Activated naive CD8-positive, alpha-beta T cell (primary cell): ENCODE data around the gene PPP1R9A.

Source experiments
- H3K27ac Mint-ChIP-seq: one replicate; pipeline ENCODE4 v1.8.0; 2021; ENCODE audit warnings: mixed read lengths
- H3K27me3 Mint-ChIP-seq: one replicate; pipeline ENCODE4 v1.8.0; 2021; ENCODE audit warnings: mixed read lengths
- H3K36me3 Mint-ChIP-seq: one replicate; pipeline ENCODE4 v1.8.0; 2021; ENCODE audit warnings: mixed read lengths
- H3K4me1 Mint-ChIP-seq: one replicate; pipeline ENCODE4 v1.8.0; 2021; ENCODE audit warnings: low read depth, mixed read lengths
- H3K4me3 Mint-ChIP-seq: one replicate; pipeline ENCODE4 v1.8.0; 2021; ENCODE audit warnings: mild to moderate bottlenecking, mixed read lengths
- H3K9me3 Mint-ChIP-seq: one replicate; pipeline ENCODE4 v1.8.0; 2021; ENCODE audit warnings: low read depth, mixed read lengths

The PPP1R9A gene

GRCh38 chr7:95317546-95317945 lies 410.2 kb downstream of the PPP1R9A start:
- Mint-ChIP-seq H3K27ac (no peak overlapping the region), H3K27me3 (peaks cover 2% of the 10 kb centered on the region)

DNA sequence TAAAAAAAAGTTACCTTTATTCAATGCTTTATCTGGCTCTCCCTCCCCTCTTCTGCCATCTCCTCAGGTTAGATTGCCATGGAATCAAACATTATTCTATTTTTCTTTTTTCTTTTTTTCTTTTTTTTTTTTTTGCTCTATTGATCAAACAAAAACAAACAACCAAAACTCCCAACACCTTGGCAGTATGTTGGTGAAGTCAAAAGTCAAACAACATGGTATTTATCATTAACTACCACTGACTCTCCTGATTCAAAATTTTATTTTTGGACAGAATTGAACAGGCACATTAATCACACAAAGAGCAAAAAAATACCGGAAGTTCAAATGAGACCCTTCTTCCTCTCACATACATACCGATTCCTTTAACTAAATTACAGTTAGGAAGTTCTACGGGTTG lies 410.6 kb downstream of the PPP1R9A start:
- H3K27ac Mint-ChIP-seq = no peak overlapping the region
- no peaks in the 10 kb centered on the region for H3K4me1 Mint-ChIP-seq
- H3K9me3 Mint-ChIP-seq = no peaks in the 10 kb centered on the region
- no peaks in the 10 kb centered on the region for H3K36me3 Mint-ChIP-seq
- H3K27me3 Mint-ChIP-seq = no peaks in the 10 kb centered on the region
- H3K4me3 Mint-ChIP-seq = no peak overlapping the region

More at GRCh38 chr7:95317546-95317945, 410.2 kb downstream of the PPP1R9A start:
- no peaks in the 10 kb centered on the region for H3K36me3 Mint-ChIP-seq
- no peaks in the 10 kb centered on the region for H3K9me3 Mint-ChIP-seq
- no peak overlapping the region for H3K4me3 Mint-ChIP-seq
- no peaks in the 10 kb centered on the region for H3K4me1 Mint-ChIP-seq

GRCh38 chr7:95318501-95319100 lies 411.2 kb downstream of the PPP1R9A start:
- no peaks in the 10 kb centered on the region for H3K36me3 Mint-ChIP-seq
- no peaks in the 10 kb centered on the region for H3K4me1 Mint-ChIP-seq
- no peaks in the 10 kb centered on the region for H3K9me3 Mint-ChIP-seq
- H3K27me3 Mint-ChIP-seq = no peaks in the 10 kb centered on the region
- H3K27ac Mint-ChIP-seq = no peak overlapping the region
- H3K4me3 Mint-ChIP-seq = no peak overlapping the region

DNA sequence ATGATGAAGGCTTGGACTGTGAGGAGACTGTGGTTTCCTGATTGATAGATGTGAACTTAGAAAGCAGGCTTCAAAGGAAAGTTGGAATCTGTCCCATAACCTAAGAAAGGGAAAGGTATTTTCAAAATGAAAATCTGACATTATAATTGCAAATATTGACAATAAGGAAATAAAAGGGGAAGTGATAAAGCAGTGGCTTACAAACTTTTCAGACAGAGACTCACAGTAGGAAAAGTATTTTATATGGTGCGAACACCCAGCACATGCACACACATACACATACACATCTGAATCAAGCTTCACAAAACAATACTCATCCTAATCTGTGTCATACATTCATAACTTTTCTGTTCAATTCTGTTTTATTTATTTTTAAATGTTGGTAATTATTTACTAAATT lies 412.2 kb downstream of the PPP1R9A start:
- Mint-ChIP-seq H3K4me3 (no peak overlapping the region), H3K9me3 (no peaks in the 10 kb centered on the region), H3K27me3 (no peaks in the 10 kb centered on the region), H3K4me1 (no peaks in the 10 kb centered on the region), H3K27ac (no peak overlapping the region), H3K36me3 (no peaks in the 10 kb centered on the region)

DNA sequence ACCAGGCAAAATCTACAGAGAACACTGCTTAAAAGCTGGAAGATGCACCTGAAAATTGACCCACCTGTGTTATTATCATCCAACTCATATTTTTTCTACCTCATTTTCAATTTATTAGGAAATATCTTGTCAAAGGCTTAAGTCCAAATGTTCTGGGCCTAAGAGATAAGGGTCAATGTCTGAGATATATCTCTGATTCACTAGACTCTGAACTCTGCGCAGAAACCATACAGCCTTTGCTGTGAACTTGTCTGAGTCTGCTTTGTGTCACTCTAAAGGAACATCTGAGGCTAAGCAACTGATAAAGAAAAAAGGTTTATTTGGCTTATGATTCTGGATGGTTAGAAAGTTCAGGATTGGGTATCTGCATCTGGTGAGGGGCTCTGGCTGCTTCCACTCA lies 413.3 kb downstream of the PPP1R9A start:
- Mint-ChIP-seq H3K36me3 (no peaks in the 10 kb centered on the region), H3K4me3 (no peak overlapping the region), H3K27me3 (no peaks in the 10 kb centered on the region), H3K27ac (no peak overlapping the region), H3K9me3 (no peaks in the 10 kb centered on the region), H3K4me1 (no peaks in the 10 kb centered on the region)

DNA sequence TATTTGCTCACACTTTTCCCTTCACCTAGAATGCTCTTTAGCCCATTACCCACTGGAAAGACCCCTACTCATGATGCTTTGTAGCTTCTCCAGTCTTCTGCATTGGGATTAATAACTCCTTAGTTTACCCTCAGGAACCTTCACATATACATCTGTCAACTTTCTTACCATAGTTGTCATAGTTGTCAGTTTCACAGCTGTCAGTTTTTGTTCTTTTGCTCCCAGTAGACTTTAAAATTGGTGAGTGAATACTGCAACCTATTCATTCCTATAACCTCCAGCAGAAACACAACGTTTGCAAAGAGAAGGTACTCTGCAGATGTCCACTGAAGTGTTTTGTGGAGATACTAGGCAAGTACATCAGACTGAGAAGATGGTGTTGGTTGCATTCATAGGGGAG lies 414.3 kb downstream of the PPP1R9A start:
- H3K4me1 Mint-ChIP-seq = no peaks in the 10 kb centered on the region
- no peak overlapping the region for H3K27ac Mint-ChIP-seq
- no peaks in the 10 kb centered on the region for H3K36me3 Mint-ChIP-seq
- H3K4me3 Mint-ChIP-seq = no peak overlapping the region
- no peaks in the 10 kb centered on the region for H3K27me3 Mint-ChIP-seq
- no peaks in the 10 kb centered on the region for H3K9me3 Mint-ChIP-seq

GRCh38 chr7:95322396-95322795 lies 415.0 kb downstream of the PPP1R9A start:
- no peaks in the 10 kb centered on the region for H3K36me3 Mint-ChIP-seq
- H3K9me3 Mint-ChIP-seq = no peaks in the 10 kb centered on the region
- H3K4me1 Mint-ChIP-seq = no peaks in the 10 kb centered on the region
- H3K27ac Mint-ChIP-seq = no peak overlapping the region
- no peak overlapping the region for H3K4me3 Mint-ChIP-seq
- H3K27me3 Mint-ChIP-seq = no peaks in the 10 kb centered on the region

DNA sequence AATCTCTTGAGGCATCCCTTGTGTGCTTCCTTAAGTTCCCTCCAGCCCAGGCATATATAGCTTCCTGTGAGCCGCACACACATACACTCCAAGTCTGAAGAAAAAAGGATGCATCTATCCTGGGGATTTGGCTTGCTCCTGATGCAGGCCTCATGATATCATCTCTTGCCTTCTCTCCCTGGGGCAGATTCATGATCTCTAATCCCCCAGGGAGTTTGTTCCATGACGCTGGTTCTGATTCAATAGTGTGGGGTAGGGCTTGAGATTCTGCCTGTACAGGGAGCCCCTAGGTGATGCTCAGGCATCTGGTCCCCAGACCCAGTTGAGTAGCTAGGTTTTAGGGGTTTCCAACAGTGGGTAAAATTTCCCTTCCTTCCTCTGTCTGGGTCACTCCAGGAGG lies 415.5 kb downstream of the PPP1R9A start:
- no peaks in the 10 kb centered on the region for H3K36me3 Mint-ChIP-seq
- H3K9me3 Mint-ChIP-seq = no peaks in the 10 kb centered on the region
- no peak overlapping the region for H3K27ac Mint-ChIP-seq
- H3K27me3 Mint-ChIP-seq = no peaks in the 10 kb centered on the region
- H3K4me1 Mint-ChIP-seq = no peaks in the 10 kb centered on the region
- H3K4me3 Mint-ChIP-seq = no peak overlapping the region

DNA sequence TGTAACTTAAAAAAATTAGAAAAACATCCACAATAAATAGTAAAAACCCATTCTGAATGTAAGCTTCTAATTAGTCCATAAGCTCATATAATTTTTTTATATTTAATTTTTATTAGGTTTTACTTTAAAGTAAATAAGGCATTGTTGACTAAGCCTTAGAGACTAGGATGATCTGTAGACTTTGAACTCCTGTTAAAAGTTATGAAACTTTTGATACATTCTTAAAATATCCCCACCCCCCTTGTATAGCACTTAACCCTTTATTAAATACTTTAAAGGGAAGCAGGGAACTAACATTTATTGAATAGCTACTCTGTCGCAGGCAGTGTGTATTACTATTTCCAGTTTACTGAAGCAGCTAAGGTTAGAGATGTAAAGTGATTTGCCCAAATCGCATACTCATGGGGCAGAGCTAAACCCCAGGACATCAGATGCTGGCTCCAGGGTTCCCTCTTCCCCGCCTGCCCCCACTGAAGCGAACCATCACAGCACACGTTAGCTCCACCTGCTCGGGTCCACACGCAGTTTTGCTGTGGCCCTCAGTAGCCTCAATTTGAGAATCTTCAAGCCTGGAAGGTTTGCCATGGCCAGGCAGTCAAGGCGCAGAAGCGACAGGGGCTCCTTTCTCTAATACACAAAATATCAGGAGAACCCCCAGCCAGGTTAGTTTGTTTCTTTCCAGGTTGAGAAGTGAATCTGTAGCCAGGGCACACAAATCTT lies 416.2 kb downstream of the PPP1R9A start:
- Mint-ChIP-seq H3K27ac (no peak overlapping the region), H3K27me3 (no peaks in the 10 kb centered on the region), H3K36me3 (no peaks in the 10 kb centered on the region), H3K9me3 (no peaks in the 10 kb centered on the region), H3K4me1 (no peaks in the 10 kb centered on the region), H3K4me3 (no peak overlapping the region)

DNA sequence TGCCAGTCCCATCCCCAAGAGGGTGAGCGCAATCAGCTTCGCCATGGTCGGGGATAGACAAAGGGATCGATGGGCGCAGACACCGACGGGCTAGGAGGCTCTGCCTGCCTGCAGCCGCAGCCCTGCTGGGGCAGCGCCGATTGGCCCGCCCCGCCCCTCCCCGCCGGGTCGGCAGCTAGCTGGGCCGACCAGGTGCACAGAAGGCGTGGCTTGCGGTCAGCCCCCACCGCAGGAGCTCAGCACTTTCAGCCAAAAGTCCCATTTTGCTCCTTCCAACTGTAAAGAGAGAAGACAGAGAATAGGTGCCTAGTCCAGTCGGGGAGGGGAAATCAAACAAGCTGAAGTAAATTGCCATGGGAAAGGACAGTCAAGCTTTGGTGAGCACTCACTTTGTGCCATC lies 417.0 kb downstream of the PPP1R9A start, which contains the start of gene PON1:
Gene PON1 (minus strand): TSS at position 102 of the 400 bp plus-strand sequence. CDS start 57 bp downstream, at position 45.
- Mint-ChIP-seq H3K4me1 (no peaks in the 10 kb centered on the region), H3K27ac (no peak within 1 kb of the TSS), H3K27me3 (no peaks in the 10 kb centered on the region), H3K9me3 (no peaks in the 10 kb centered on the region), H3K36me3 (no peaks in the 10 kb centered on the region), H3K4me3 (peak within 1 kb of the TSS; percentile 4)

DNA sequence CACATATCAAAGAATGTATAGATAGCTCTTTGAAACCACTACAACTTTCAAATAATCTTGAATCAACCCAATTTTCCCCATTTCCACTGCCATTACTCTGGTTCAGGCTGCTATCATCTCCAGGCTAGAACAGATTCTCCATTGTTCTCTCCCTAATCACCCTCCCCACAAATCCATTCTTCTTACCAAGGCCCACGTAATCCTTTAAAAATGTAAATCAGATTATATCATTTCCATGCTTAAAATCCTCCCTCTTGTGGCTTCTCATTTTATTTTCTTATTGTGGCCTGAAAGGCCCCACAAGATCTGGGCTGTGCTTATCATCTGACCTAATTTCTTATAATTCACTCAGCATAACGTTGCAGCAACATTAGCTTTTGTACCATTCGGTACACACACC lies 420.0 kb downstream of the PPP1R9A start:
- no peaks in the 10 kb centered on the region for H3K36me3 Mint-ChIP-seq
- no peaks in the 10 kb centered on the region for H3K27me3 Mint-ChIP-seq
- no peak overlapping the region for H3K4me3 Mint-ChIP-seq
- peaks cover 14% of the 10 kb centered on the region for H3K4me1 Mint-ChIP-seq
- H3K27ac Mint-ChIP-seq = no peak overlapping the region
- H3K9me3 Mint-ChIP-seq = no peaks in the 10 kb centered on the region

DNA sequence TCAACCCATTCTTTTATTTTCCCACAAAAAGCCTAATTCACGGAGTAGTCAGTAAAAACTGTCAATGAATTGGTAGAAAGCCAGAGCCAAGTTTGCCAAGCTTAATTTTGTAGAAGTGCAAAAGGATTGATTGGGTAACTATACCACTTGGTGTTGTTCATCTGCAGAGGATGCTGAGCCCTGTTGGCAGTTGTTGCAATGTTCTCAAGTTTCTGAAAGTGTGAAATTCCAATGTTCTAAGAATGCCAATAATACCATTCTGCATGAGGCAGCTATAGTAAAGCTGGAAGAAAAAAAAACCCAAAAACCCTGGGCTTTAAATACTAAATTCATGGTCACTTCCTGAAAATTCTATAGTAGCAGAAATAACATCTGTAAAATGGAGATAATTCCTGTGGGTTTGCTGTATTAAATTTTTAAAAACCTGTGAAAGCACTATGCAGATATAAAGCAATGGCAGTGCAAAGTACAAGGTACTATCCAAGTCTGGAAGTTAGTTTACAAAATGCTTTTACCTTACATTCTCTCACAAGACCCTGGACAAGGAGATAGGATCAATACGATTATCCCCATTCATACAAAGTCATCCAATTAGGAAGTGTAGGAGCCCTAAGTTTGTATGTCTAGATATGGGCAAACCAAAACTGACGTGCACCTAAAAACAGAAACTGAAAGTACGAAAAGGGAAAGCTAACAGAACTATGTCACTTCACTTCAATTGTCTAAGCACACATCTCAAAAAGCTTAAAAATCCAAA lies 423.0 kb downstream of the PPP1R9A start:
- no peaks in the 10 kb centered on the region for H3K27me3 Mint-ChIP-seq

GRCh38 chr7:95330961-95331337 lies 423.6 kb downstream of the PPP1R9A start:
- Mint-ChIP-seq H3K27ac (no peak overlapping the region), H3K27me3 (no peaks in the 10 kb centered on the region), H3K4me1 (peaks cover 14% of the 10 kb centered on the region), H3K36me3 (no peaks in the 10 kb centered on the region), H3K9me3 (no peaks in the 10 kb centered on the region), H3K4me3 (peak overlapping the region; percentile 71)

More for the DNA sequence above, 423.0 kb downstream of the PPP1R9A start:
- Mint-ChIP-seq H3K27ac (no peak overlapping the region), H3K4me3 (peak overlapping the region; percentile 71), H3K4me1 (peaks cover 14% of the 10 kb centered on the region), H3K9me3 (no peaks in the 10 kb centered on the region), H3K36me3 (no peaks in the 10 kb centered on the region)

DNA sequence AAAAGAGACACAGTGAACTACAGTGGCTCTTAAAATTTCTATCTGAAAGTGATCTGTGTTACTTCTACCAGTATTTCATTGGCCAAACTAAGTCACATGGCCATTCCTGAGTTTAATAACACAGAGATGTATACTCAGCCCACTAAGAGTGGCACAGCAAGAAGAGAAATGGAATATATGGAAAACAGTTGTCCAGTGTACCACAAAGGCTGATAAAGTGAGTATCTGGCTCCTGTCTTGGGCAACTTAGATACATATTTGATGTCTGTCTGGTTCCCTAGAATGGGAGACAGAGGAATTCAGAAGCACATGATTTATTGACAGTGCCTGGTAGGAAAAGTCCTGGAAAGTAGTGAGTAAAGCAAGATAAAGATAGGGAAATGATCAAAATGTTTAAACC lies 427.1 kb downstream of the PPP1R9A start:
- Mint-ChIP-seq H3K9me3 (no peaks in the 10 kb centered on the region), H3K27me3 (no peaks in the 10 kb centered on the region), H3K4me3 (no peak overlapping the region), H3K27ac (no peak overlapping the region), H3K36me3 (no peaks in the 10 kb centered on the region), H3K4me1 (peaks cover 14% of the 10 kb centered on the region)

DNA sequence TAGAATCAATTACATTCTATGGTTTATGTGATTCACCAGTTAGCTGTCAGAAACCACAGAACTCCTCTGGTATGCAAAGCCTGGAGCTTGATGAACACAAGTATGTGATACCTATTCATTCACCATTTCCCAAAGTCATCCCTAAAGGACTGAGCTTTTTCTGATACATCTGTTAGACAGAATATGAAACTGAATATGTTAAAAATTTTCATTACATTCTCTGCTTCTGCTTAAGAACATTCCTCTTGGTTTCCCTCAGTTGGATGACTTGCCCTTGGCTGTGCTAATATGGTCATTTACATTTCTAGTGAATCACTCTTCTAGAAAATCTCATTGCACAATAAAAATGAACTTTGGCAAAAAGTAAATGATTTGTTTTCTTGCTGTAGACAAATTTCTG lies 427.7 kb downstream of the PPP1R9A start:
- no peaks in the 10 kb centered on the region for H3K9me3 Mint-ChIP-seq
- peaks cover 11% of the 10 kb centered on the region for H3K4me1 Mint-ChIP-seq
- H3K27me3 Mint-ChIP-seq = no peaks in the 10 kb centered on the region
- H3K27ac Mint-ChIP-seq = no peak overlapping the region
- no peaks in the 10 kb centered on the region for H3K36me3 Mint-ChIP-seq
- no peak overlapping the region for H3K4me3 Mint-ChIP-seq
